ENCODE results near the gene BRK1.
A peak's percentile ranks its signal among the peaks of the same experiment; 100 is the strongest.
"Not testable (repeated sequence)": the region's sequence is repeated elsewhere in the genome, so short reads cannot be mapped to it uniquely, and the experiment has no call there.

BRK1 gene

DNA sequence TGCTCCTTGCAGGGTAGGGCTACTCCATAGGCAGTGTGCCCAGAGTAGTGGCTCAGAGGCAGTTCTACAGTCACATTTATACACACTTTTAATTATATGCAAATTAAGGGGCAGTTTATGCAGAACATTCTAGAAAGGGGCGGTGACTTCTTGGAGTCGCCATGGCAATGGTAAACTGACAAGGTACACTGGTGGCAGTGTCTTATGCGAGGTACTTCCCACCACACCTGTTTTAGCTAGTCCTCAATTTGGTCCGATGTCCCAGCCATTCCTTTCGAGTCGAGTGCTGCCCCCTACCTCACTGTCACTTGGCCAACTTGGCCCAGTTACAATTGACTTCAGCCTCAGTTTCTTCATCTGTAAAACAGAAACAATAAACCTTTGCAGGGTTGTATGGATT, 45.5 kb downstream of the BRK1 start:
- no peak overlapping the region for H3K4me3 ChIP-seq (ENCODE audit: low read depth, low read length)
- CTCF ChIA-PET = interaction anchor here (1.6 to 3.4 kb wide), 3 partner anchors 9 to 62 kb away, joined by 5 to 16 read pairs (median 8); no protein-coding TSS in a partner anchor
- POLR2A ChIA-PET = interaction anchor here (1.0 kb wide), 1 partner anchor 15 kb away, joined by 3 read pairs; no protein-coding TSS in a partner anchor
- no peak for DNase-seq (ENCODE audit: low read depth, low spot score)
- TF ChIP-seq, protein P1, sequence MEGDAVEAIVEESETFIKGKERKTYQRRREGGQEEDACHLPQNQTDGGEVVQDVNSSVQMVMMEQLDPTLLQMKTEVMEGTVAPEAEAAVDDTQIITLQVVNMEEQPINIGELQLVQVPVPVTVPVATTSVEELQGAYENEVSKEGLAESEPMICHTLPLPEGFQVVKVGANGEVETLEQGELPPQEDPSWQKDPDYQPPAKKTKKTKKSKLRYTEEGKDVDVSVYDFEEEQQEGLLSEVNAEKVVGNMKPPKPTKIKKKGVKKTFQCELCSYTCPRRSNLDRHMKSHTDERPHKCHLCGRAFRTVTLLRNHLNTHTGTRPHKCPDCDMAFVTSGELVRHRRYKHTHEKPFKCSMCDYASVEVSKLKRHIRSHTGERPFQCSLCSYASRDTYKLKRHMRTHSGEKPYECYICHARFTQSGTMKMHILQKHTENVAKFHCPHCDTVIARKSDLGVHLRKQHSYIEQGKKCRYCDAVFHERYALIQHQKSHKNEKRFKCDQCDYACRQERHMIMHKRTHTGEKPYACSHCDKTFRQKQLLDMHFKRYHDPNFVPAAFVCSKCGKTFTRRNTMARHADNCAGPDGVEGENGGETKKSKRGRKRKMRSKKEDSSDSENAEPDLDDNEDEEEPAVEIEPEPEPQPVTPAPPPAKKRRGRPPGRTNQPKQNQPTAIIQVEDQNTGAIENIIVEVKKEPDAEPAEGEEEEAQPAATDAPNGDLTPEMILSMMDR (IDR thresholded peaks at IDR 0.05; ENCODE audit: insufficient read depth, low read length, missing control alignments) = no peak

DNA sequence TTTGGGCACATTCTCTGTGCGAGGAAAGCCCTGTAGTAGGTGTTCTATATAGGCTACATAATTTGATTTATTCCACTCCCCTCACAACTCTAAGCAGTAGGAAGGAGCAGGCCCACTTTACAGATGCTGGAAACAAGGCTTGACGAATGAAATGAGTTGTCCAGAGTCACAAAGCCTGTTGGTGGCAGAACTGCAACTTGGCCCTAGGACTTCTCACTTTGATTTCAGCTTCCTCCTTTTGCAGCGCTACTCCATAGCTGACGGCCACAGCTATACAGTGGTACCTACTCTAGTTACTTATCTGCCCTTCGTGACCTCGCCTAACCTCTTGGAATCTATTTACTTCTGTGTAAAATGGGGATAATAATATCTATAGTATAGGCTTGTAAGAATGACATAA, 46.7 kb downstream of the BRK1 start:
- no peak overlapping the region for H3K4me3 ChIP-seq (ENCODE audit: low read depth, low read length)
- ChIA-PET POLR2A (no interaction called here), CTCF (interaction anchor here (3.4 kb wide), 1 partner anchor 30 kb away, joined by 16 read pairs; no protein-coding TSS in a partner anchor)
- no peak for DNase-seq (ENCODE audit: low read depth, low spot score)
- TF ChIP-seq, protein P1 (IDR thresholded peaks at IDR 0.05; ENCODE audit: insufficient read depth, low read length, missing control alignments) = no peak

DNA sequence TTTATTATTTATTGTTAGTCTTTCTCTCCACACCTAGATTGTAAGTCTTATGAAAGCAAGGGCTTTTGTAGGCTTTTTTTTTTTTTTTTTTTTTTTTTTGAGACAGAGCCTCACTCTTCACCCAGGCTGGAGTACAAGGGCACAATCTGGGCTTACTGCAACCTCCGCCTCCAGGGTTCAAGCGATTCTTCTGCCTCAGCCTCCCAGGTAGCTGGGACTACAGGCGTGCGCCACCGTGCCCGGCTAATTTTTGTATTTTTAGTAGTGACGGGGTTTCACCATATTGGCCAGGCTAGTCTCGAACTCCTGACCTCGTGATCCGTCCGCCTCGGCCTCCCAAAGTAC, 48.7 kb downstream of the BRK1 start:
- CTCF ChIA-PET = interaction anchor here (0.9 to 2.6 kb wide), 9 partner anchors 9 to 124 kb away, joined by 4 to 22 read pairs (median 5); no protein-coding TSS in a partner anchor
- POLR2A ChIA-PET; DNase-seq (ENCODE audit: low read depth, low spot score): not testable (repeated sequence)
- H3K4me3 ChIP-seq (ENCODE audit: low read depth, low read length) = peak overlapping the region; percentile 94

DNA sequence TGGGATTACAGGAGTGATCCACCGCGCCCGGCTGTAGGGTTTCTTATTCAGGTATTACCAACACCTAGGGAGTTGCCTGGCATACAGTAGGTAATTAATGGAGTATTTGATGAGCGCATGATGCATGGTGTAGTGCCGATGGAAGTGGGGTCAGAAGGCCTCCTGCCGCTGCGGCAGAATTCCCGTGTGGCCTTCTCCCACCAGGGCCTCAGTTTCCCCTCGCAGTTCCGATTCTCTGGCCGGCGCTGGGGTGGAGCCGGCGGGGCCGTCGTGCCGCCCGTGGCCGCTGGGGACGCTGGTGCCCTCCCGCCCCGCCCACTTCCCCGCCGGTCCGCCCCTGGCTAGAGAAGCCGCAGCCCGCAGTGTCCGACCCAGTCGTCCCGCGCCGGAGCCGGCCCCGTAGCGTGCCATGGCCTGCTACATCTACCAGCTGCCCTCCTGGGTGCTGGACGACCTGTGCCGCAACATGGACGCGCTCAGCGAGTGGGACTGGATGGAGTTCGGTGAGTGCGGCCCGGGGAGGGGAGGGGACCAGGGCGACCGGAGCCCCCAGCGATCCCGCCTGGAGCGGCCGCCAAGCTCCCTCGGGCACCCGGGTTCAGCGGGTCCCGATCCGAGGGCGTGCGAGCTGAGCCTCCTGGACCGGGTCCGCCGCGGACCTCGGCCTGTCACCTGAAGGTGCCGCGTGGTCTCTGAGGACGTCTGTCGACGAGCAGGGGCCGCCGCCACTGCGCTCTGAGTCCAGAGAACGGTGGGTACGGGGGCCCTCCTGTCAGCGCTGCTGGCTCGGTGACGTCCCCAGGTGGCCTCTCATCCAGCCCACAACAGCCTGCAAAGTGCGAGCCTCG, 49.3 kb downstream of the BRK1 start, which contains the start of gene IRAK2:
IRAK2 (plus strand) TSS at position 374 of the 848 bp plus-strand sequence; CDS start at position 410, 36 bp downstream.
- POLR2A ChIA-PET = interaction anchor here (0.7 to 1.5 kb wide), 2 partner anchors 9 to 27 kb away, joined by 3 to 4 read pairs; no protein-coding TSS in a partner anchor
- H3K4me3 ChIP-seq (ENCODE audit: low read depth, low read length) = peak within 1 kb of the TSS; percentile 94
- no peak for DNase-seq (ENCODE audit: low read depth, low spot score)
- TF ChIP-seq, protein P1 (IDR thresholded peaks at IDR 0.05; ENCODE audit: insufficient read depth, low read length, missing control alignments) = peak; percentile 78
- CTCF ChIA-PET = interaction anchor here (0.5 to 4.0 kb wide), 16 partner anchors 9 to 128 kb away, joined by 3 to 22 read pairs (median 4); no protein-coding TSS in a partner anchor

DNA sequence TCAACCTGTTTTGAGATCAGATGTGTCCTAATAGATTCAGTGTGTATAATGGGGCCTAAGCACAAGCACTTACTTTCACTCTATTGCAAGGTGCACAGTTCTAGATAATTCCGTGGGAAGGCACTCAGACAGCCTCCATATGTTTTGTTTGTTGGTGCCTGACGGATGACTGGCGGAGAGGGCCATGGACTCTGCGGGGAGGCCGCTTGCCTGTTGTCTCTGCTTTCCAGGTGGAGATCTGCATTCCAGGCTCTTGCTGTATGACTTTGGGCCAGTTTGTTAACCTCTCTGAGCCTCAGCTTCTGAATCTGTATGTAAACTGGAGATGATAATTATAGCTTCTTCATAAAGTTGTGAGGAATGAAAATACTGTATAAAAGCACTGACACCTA, 50.7 kb downstream of the BRK1 start:
- DNase-seq (ENCODE audit: low read depth, low spot score) = no peak
- ChIA-PET POLR2A (no interaction called here), CTCF (interaction anchor here (1.1 to 4.0 kb wide), 4 partner anchors 26 to 97 kb away, joined by 3 to 15 read pairs (median 4); no protein-coding TSS in a partner anchor)
- H3K4me3 ChIP-seq (ENCODE audit: low read depth, low read length) = no peak overlapping the region
- TF ChIP-seq, protein P1 (IDR thresholded peaks at IDR 0.05; ENCODE audit: insufficient read depth, low read length, missing control alignments) = no peak

- no peak for DNase-seq (ENCODE audit: low read depth, low spot score)
- H3K4me3 ChIP-seq (ENCODE audit: low read depth, low read length) = no peak overlapping the region
- POLR2A ChIA-PET = no interaction called here
- TF ChIP-seq, protein P1 (IDR thresholded peaks at IDR 0.05; ENCODE audit: insufficient read depth, low read length, missing control alignments) = no peak
- CTCF ChIA-PET = interaction anchor here (0.8 kb wide), 1 partner anchor 11 kb away, joined by 3 read pairs; no protein-coding TSS in a partner anchor
Observed at GRCh38 chr3:10169000-10169496, 53.6 kb downstream of the BRK1 start.
